ENCODE measurements around the gene GRID1.

DNA sequence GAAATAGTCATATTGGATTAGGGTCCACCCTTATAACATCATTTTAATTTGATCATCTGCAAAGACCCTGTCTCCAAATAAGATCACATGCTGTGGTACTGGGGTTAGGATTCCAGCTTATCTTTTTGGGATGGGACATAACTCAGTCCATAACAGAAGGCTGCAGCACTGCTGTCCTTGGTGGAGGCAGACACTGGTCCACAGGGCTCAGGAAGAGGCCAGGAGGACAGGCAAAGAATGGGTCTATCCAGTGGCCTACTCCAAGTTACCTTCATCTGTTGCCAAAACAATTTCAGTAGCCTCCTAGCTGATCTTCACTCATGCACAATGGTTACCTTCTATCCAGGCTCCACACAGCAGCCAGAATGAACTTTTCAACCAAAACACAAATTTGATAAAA is 387.0 kb downstream of the GRID1 start:
- TF ChIP-seq GATA3 (IDR thresholded peaks at IDR 0.05; ENCODE audit: low read depth, low read length): no peak
- TF ChIP-seq GATA2 (IDR thresholded peaks at IDR 0.05; ENCODE audit: low read depth, low read length): no peak

Measured in SH-SY5Y (cell line).